Ascending aorta (tissue), 2 donors: ENCODE results near the gene TRAP1. TPM values are rescaled to one million over a fixed set of nuclear protein-coding genes. Genes with fewer than 3 reads are reported as not detected.

ENCODE experiments used
- DNase-seq, 2 donors: peaks; one replicate each; pipeline ENCODE4 v3.0.0-alpha.2; 2019; ENCODE audit warnings: low spot score in 2 of 2
- H3K27ac ChIP-seq, 2 donors: fragments of 200-600 bp; sonication (generic); one replicate each; pipeline ENCODE4 v1.5.1; 2016 to 2017; ENCODE audit warnings: mild to moderate bottlenecking in 1 of 2
- H3K27me3 ChIP-seq: fragments of 200-600 bp; sonication (generic); one replicate; pipeline ENCODE4 v1.5.1; 2017
- H3K36me3 ChIP-seq, 2 donors: fragments of 200-600 bp; sonication (generic); one replicate each; pipeline ENCODE4 v1.5.1; 2016
- H3K4me1 ChIP-seq, 2 donors: fragments of 200-600 bp; sonication (generic); one replicate each; pipeline ENCODE4 v1.5.1; 2016 to 2017; ENCODE audit warnings: mild to moderate bottlenecking in 1 of 2
- H3K4me3 ChIP-seq, 2 donors: fragments of 200-600 bp; sonication (generic); one replicate each; pipeline ENCODE4 v1.5.1; 2016 to 2017; ENCODE audit warnings: mild to moderate bottlenecking in 1 of 2
- H3K9me3 ChIP-seq, 2 donors: fragments of 200-600 bp; sonication (generic); one replicate each; pipeline ENCODE4 v1.5.1; 2016
- CTCF ChIP-seq, 3 experiments: fragments of 200-600 bp in 2 of 3; fragments of 450-650 bp in 1 of 3; sonication (generic) in 2 of 3; IDR thresholded peaks; one replicate each; pipeline ENCODE4 v1.5.1; 2016 to 2019; ENCODE audit warnings: antibody characterized with exemption in 3 of 3, mild to moderate bottlenecking in 1 of 3, moderate library complexity in 1 of 3
- intact Hi-C: fragments of 100-400 bp; cut with DNase I; formaldehyde crosslinking; loops from one replicate; pipeline ENCODE4 v1.15.1; 2023
- total RNA-seq: library from RNA; depleted of rRNA; stranded (reverse); fragments of >200 nt; gene quantifications from one replicate; pipeline ENCODE4 v1.1.0, GENCODE V29; 2016

Gene TRAP1
- total RNA-seq, 1 donor from 2014 or later, result 169 TPM

- intact Hi-C loops, result loop anchor here (10.0 kb wide), 1 partner anchor 821 kb away; the partner anchor contains the start of gene CDIP1
- Histone ChIP-seq H3K27me3 (no peaks in the 10 kb centered on the region), H3K4me1 (peaks cover 0 to 7% of the 10 kb centered on the region in 2 donors), H3K27ac (no peak overlapping the region), H3K4me3 (no peak overlapping the region), H3K9me3 (no peaks in the 10 kb centered on the region), H3K36me3 (no peaks in the 10 kb centered on the region)
- no peak for DNase-seq
- TF ChIP-seq CTCF (IDR thresholded peaks at IDR 0.05), result no peak
Measured at GRCh38 chr16:3713587-3714242, 3.6 kb downstream of the TRAP1 start.

GRCh38 chr16:3712861-3713372 lies 4.4 kb downstream of the TRAP1 start:
- no peak for DNase-seq
- intact Hi-C loops, result loop anchor here (10.0 kb wide), 1 partner anchor 822 kb away; the partner anchor contains the start of gene CDIP1

GRCh38 chr16:3706253-3707012 lies 10.9 kb downstream of the TRAP1 start:
- no peak overlapping the region for H3K27ac ChIP-seq
- no peaks in the 10 kb centered on the region for H3K27me3 ChIP-seq
- no peak for DNase-seq
- no peaks in the 10 kb centered on the region for H3K36me3 ChIP-seq
- H3K9me3 ChIP-seq, result no peaks in the 10 kb centered on the region
- no peaks in the 10 kb centered on the region for H3K4me1 ChIP-seq
- intact Hi-C loops, result no loop called here
- no peak for TF ChIP-seq CTCF (IDR thresholded peaks at IDR 0.05)
- no peak overlapping the region for H3K4me3 ChIP-seq

More at GRCh38 chr16:3712861-3713372, 4.4 kb downstream of the TRAP1 start:
- H3K27me3 ChIP-seq, result no peaks in the 10 kb centered on the region
- H3K36me3 ChIP-seq, result no peaks in the 10 kb centered on the region
- H3K9me3 ChIP-seq, result no peaks in the 10 kb centered on the region
- TF ChIP-seq CTCF (IDR thresholded peaks at IDR 0.05), result no peak
- H3K4me1 ChIP-seq, result peaks cover 0 to 3% of the 10 kb centered on the region in 2 donors
- H3K4me3 ChIP-seq, result no peak overlapping the region
- H3K27ac ChIP-seq, result no peak overlapping the region

- no peaks in the 10 kb centered on the region for H3K27me3 ChIP-seq
- TF ChIP-seq CTCF (IDR thresholded peaks at IDR 0.05), result no peak
- H3K36me3 ChIP-seq, result peaks cover 0 to 3% of the 10 kb centered on the region in 2 donors
- no peak for DNase-seq
- no peaks in the 10 kb centered on the region for H3K9me3 ChIP-seq
- no peaks in the 10 kb centered on the region for H3K4me1 ChIP-seq
- intact Hi-C loops, result no loop called here
- H3K4me3 ChIP-seq, result no peak overlapping the region
- no peak overlapping the region for H3K27ac ChIP-seq
Measured at GRCh38 chr16:3702082-3702481, 15.2 kb downstream of the TRAP1 start.

GRCh38 chr16:3701531-3701930 lies 15.8 kb downstream of the TRAP1 start:
- no peak overlapping the region for H3K4me3 ChIP-seq

More at GRCh38 chr16:3701531-3701930, 15.8 kb downstream of the TRAP1 start:
- Histone ChIP-seq H3K36me3 (peaks cover 0 to 3% of the 10 kb centered on the region in 2 donors), H3K4me1 (no peaks in the 10 kb centered on the region), H3K27ac (no peak overlapping the region), H3K27me3 (no peaks in the 10 kb centered on the region), H3K9me3 (no peaks in the 10 kb centered on the region)
- no peak for TF ChIP-seq CTCF (IDR thresholded peaks at IDR 0.05)
- intact Hi-C loops, result no loop called here
- no peak for DNase-seq
